T1000 (cell line): ENCODE data around the gene FANK1.

Source experiments
- DNase-seq: peaks from one replicate; lab custom pipeline; 2025; ENCODE audit warnings: mixed read lengths; lab: John Stamatoyannopoulos, UW

The FANK1 gene

DNA sequence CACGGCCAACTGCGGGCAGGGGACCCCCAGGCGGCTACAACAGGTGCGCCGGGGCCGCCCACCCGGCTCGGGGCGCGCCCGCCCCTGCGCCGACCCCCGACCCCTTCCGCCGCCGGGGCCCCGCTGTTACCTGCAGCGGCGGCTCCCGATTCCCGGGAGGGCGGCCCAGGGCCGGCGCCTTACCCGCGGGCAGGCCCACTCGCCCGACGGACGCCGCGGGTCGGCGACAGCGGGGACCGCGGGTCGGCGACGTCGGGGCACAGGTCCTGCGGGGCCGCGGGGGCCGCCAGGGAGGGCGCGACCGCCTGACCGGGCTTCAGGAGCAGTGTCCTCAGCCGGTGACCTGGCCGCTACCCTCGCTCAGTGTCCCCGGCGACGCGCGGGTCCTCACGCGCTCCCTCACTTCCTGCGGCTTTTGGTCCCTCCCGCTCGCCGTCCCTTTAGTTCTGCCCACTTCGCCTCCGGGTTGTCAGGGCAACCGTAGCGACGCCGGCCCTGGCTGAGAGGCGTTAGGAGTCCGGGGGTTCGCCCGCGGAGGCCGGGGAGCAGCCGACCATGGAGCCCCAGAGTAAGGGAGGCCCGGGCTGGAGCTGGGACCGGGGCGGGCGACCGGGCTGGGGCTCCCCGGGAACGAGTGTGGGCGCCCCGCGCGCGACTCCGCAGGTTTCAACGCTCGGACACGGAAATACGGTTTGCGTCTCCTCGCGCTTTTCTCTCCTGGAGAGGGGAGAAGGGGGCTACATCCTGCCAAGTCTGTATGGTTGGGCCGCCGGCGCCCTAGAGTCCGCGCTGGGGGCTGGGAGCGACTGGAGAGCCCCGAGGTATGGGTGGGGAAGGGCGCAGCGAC, at the start of gene FANK1:
FANK1 (plus strand) TSS at position 477 of the 847 bp plus-strand sequence; CDS start at position 556, 79 bp downstream.
- DNase-seq, result peak; percentile 83

DNA sequence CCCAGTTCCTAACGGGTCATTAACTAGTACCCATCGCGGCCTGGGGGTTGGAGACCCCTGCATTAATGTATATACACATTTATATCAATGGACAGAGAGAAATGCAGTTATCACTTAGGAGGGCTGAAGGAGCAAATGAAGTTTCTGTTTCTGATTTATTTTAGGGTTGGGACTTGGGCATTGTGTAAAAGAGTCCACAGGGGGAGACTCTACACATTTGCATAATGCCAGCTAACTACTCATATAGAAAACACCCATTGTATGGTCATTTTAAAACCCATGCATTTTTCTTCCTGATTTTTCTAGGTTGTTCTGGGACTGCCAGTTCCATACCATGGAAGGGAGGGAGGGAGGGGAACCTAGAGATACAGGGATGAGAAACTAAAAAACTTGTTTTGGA, 49.5 kb upstream of the FANK1 start:
- DNase-seq, result no peak

DNA sequence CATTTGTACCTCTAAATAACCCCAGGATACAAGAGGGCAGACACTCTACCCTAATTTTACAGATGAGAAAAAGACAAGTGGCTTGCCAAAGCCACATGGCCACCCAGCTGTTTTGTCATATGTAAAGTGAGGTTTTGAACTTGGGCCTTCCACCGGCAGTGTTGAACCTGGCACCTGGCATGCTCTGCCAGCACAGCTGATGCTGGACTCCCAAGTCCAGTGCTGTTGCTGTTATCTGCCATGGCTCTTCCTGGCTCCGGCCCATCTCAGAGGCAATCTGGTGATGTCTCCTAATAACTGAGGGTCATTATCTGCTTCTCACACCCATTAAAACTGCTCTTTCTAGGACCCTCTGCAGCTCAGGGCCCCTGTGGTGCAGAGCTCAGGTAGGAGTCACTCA, 48.0 kb upstream of the FANK1 start:
- DNase-seq, result no peak

DNA sequence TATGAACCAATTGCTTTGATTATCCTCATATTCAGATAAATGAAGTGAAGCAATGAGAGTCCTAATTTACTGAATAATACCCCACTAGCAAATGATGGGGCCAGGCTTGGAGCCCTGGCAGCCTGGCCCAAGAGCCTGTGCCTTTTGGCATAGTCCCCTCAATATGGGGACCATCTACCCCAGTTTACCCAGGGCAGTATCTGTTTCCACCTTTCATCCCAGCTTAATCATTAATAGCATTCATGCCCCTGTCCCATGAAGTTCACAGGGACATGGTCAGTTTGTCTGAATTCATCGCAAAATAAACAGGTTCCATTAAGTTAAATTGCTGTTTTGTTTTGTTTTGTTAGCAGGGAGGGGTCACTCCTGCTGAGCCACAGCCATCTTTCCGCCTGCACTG, 47.5 kb upstream of the FANK1 start:
- DNase-seq, result no peak

DNA sequence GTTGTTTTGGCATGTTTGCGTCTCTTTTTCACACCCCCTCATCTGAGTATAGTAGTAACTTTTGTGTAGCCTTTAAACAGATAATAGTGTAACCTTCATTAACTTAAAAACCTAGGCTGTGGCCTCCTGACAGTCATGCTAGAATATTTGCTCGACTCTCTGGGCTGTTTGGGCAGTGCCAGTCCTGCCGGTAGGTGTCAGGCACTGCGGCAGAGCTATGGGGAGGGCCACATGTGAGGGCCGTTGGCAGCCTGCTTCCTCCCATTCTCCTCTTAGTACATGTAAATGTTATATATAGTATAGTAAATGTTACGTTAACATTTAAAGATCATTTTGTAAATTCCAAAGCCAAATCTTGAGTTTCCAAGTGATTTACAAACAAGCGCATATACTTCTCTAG, 46.9 kb upstream of the FANK1 start:
- no peak for DNase-seq

GRCh38 chr10:125850766-125851731, 45.3 kb upstream of the FANK1 start:
- no peak for DNase-seq

DNA sequence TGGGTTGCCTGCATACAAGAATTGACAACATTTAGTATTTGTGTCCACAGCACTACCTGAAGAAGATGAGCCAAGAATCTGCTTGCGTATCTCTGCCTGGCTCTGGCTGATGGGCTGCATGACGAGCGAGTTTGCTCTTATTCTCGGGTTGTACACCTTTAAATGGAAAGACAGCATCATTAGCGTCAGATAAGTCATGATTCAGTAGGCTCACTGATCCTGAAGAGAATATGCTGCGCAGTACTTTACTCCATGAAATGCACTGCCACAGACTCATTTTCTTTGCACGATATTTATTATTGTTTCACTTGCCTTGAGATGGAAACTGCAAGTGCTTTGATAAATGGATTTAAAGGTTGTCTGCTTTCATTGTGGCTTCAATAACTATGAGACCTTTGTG, 43.9 kb upstream of the FANK1 start:
- DNase-seq, result no peak

DNA sequence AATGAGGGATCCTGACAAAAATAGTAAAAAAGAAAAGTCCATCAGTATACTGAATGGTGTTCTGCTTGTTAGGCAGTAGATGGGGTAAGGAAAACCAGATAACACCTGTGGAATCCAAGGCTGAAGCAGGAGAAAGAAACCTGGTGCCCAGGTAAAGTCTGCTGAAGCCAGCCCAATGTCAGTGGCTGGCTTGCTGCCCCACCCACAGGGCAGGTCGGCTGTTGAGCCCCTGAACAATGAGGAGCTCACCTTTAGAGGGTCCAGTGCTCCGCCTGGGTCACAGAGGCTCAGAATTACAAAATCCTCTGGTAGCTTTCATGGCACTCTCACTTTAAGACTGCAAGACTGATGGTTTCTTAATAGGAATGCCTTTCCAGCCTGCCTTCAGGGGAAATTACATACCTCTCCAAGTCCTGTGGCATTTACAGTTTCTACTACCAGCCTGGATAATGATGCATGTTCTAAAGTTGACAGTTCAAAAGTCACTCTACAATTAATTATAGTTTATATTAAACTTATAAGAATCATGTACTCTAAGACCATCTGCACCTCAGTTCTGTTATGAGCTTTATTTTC, 39.1 kb upstream of the FANK1 start:
- no peak for DNase-seq

GRCh38 chr10:125859128-125859817, 37.1 kb upstream of the FANK1 start:
- DNase-seq, result no peak

DNA sequence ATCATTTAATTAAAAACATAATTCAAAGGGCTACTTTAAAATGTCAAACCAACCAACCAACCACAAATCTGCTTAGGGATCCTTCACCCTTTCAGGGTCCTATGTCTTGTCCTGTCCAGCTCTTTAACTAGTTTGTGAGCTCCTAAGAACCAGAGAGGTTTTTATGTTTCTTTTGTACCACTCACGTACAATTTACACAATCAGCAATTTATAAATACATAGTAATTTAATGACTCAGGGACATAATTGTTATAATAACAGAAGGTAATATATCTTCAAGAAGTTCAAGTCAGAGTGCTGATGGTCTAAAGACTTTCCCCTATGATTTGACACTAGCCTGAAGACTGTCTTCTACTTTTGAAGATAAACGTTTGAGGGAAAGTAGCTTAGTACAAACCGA, 31.2 kb upstream of the FANK1 start:
- no peak for DNase-seq

- DNase-seq, result no peak
Observed at GRCh38 chr10:125866421-125867029, 29.8 kb upstream of the FANK1 start.

DNA sequence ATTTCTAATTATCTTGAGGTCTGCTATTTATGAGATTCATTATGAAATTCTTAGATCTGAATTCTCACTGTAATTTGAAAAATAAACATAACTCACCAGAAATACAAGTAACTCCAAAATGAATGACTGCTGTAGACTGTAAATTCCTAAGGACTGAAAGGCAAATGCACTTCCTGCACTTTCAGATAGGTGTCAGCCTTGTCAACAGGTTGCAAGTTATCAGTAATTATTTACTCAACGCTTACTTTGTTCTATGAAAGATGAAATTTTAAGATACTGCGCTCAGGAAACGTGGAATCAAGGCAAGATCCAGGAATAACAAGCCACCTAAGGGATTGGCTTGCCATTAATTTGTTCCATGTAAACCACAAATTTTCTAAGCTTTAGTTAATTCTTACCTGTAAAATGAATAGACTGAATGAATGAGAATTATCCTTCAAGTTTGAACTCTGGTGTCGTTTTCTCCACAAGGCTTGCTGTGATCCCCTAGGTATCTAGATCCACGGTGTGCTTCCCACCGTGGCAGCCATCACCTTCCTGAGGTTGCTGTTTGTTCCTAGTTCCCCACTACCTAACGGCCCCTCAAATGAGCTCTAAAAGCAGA, 27.9 kb upstream of the FANK1 start:
- DNase-seq, result no peak

GRCh38 chr10:125871338-125871737, 25.0 kb upstream of the FANK1 start:
- no peak for DNase-seq

DNA sequence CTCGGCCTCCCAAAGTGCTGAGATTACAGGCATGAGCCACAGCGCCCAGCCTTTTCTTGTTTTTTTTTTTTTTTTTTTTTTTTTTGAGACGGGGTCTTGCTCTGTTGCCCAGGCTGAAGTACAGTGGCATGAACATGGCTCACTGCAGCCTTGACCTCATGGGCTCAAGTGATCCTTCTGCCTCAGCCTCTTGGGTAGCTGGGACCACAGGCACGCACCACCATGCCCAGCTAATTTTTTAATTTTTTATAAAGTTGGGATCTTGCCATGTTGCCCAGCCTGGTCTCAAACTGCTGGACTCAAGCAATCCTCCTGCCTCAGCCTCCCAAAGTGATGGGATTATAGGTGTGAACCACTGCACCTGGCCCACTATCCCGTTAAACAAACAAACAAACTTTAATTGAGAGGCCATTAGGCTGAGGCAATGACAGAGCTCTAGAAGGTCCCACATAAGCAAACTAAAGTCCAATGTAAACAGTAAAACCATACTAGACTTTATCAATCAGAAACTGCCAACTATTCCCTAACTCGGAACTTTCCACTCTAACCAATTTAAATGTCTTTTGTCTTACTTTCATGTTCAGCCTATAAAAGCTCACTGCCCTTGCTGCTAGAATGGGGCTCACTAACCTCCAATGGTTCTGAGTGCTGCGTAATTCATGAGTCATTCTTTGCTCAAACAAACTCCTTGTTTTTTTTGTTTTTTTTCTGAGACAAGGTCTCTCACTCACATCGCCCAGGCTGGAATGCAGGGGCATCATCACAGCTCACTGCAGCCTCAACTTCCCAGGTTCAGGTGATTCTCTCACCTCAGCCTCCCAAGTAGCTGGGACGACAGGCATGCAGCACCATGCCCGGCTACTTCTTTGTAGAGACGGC, 17.2 kb upstream of the FANK1 start:
- peak; percentile 63 for DNase-seq

DNA sequence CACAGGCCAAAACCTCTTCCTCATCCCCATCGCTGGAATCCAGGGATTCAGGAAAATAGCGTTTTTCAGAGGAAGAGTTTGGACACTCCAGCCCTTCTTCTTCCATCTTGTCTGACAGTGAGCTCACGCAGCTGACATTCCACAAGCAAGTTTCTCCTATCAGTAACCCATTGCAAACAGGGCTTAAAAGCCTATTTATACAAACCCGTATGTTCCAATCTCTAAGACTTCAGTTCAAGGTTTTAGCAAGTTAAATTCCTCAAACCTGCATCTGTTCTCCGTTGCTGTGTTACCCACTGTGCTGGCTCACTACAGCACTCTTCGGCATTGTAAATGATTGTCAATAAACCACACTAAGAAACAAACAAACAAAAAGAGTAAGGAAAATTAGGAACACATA, 15.6 kb upstream of the FANK1 start:
- no peak for DNase-seq

DNA sequence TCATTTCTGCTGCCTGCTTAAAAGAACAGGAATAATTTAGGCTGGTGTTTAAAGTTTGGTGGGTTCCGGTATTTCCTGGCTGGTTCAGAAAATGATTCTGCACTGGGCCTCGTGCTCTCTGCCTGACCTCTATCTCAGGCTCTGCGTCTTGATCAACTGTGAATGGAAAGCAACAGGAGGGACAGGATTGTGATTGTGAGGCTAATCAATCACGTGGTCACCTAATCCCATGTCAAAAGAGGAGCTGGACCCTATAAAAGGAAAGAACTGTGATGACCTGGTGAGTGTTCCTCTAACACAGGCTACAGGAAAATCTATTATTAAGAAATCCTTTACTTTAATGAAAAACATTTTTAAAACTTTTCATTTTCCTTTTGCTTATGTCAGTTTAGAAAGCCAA, 15.2 kb upstream of the FANK1 start, which contains the start of gene DHX32:
DHX32 (minus strand) TSS at position 101 of the 400 bp plus-strand sequence. CDS start 468 bp downstream, outside the sequence.
- no peak for DNase-seq

- DNase-seq, result no peak
Observed at GRCh38 chr10:125882596-125882995, 13.8 kb upstream of the FANK1 start.

DNA sequence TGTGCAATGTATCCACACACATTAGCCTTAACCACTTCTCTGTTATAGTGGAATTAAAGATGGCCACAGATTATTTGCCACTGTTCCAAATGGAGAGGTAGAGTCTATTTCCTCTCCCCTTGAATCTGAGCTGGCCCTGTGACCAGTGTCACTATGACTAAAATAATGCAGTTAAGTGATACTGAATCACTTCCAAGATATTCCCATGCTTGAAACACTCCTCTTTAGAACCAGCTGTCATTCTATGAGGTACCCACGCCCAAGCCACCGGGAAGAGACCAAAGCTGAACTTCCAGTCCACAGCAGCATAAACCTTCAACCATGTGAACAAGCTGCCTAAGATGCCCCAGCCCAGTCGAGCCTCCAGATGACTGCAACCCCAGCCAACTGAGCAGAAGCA, 13.2 kb upstream of the FANK1 start:
- no peak for DNase-seq

GRCh38 chr10:125886914-125887512, 9.4 kb upstream of the FANK1 start:
- no peak for DNase-seq
